A673 (cell line): Measurements from ENCODE around the gene MAZ. TPM values are rescaled to one million over a fixed set of nuclear protein-coding genes. Genes with fewer than 3 reads are reported as not detected.

ENCODE experiments used
- BruUV-seq: library from RNA; stranded (reverse); fragments of 400-500 nt; replicated peaks from 2 replicates; lab custom pipeline; 2021; lab: Mats Ljungman, UMichigan
- CTCF ChIA-PET: fragments of 300-600 bp; sonication (Branson Sonifier 250); formaldehyde crosslinking; loops from one replicate; lab custom pipeline; 2022; ENCODE audit warnings: antibody characterized with exemption; lab: Charles Lee
- POLR2A ChIA-PET: fragments of 300-600 bp; sonication (Branson Sonifier 250); formaldehyde crosslinking; loops from one replicate; lab custom pipeline; 2022; ENCODE audit warnings: antibody characterized with exemption; ENCODE audit not compliant: low non-redundant PET; lab: Charles Lee
- DNase-seq: peaks from one replicate; pipeline ENCODE4 v3.0.0-alpha.2; 2015; ENCODE audit warnings: low spot score
- H3K27ac ChIP-seq: fragments of 200-600 bp; sonication (generic); 2 replicates; pipeline ENCODE4 v1.5.1; 2016; ENCODE audit warnings: mixed run types, low read depth, mild to moderate bottlenecking, mixed read lengths, antibody characterized with exemption, low read length; ENCODE audit not compliant: poor library complexity, severe bottlenecking
- H3K27me3 ChIP-seq: fragments of 200-600 bp; sonication (generic); replicated peaks from 2 replicates; pipeline ENCODE4 v1.6.1; 2017; ENCODE audit warnings: mixed run types, low read depth, mild to moderate bottlenecking, mixed read lengths, antibody characterized with exemption, low read length; ENCODE audit not compliant: insufficient read depth, poor library complexity
- H3K36me3 ChIP-seq: fragments of 200-600 bp; sonication (generic); 2 replicates; pipeline ENCODE4 v1.6.1; 2016; ENCODE audit warnings: mixed run types, mild to moderate bottlenecking, mixed read lengths, antibody characterized with exemption, low read length; ENCODE audit not compliant: insufficient read depth, poor library complexity, severe bottlenecking
- H3K4me1 ChIP-seq: fragments of 200-600 bp; sonication (generic); 2 replicates; pipeline ENCODE4 v1.6.1; 2017; ENCODE audit warnings: mixed run types, mild to moderate bottlenecking, mixed read lengths, antibody characterized with exemption, low read length; ENCODE audit not compliant: insufficient read depth, poor library complexity, severe bottlenecking
- H3K4me3 ChIP-seq: fragments of 200-600 bp; sonication (generic); 2 replicates; pipeline ENCODE4 v1.5.1; 2016; ENCODE audit warnings: low read depth, mixed run types, mild to moderate bottlenecking, mixed read lengths, low read length; ENCODE audit not compliant: poor library complexity, severe bottlenecking
- H3K9me3 ChIP-seq: fragments of 200-600 bp; sonication (generic); 2 replicates; pipeline ENCODE4 v1.6.1; 2016; ENCODE audit warnings: mixed run types, low read depth, mild to moderate bottlenecking, mixed read lengths, antibody characterized with exemption, low read length; ENCODE audit not compliant: poor library complexity, severe bottlenecking
- EZH2 ChIP-seq: fragments of 200-600 bp; sonication (generic); IDR thresholded peaks from 2 replicates; pipeline ENCODE4 v1.6.1; 2017; ENCODE audit warnings: borderline replicate concordance, low read depth, mild to moderate bottlenecking, mixed read lengths, antibody characterized with exemption, low read length; ENCODE audit not compliant: poor library complexity, severe bottlenecking
- intact Hi-C: fragments of 100-400 bp; cut with micrococcal nuclease; formaldehyde crosslinking; loops from one replicate; pipeline ENCODE4 v1.10.0; 2022; ENCODE audit not compliant: unreplicated experiment
- total RNA-seq: library from RNA; stranded (reverse); gene quantifications from 2 replicates; pipeline ENCODE4 v1.2.3, GENCODE V29; 2021
- TF ChIP-seq, protein P1 (sequence below): fragments of 300-800, 200-600 bp; sonication (generic); conservative IDR thresholded peaks from 2 replicates; pipeline ENCODE4 v1.5.1; 2017; ENCODE audit warnings: low read depth, mild to moderate bottlenecking, antibody characterized with exemption, low read length, moderate library complexity, mixed read lengths

MAZ gene
- total RNA-seq, 1 experiment from 2014 or later: 516 TPM

DNA sequence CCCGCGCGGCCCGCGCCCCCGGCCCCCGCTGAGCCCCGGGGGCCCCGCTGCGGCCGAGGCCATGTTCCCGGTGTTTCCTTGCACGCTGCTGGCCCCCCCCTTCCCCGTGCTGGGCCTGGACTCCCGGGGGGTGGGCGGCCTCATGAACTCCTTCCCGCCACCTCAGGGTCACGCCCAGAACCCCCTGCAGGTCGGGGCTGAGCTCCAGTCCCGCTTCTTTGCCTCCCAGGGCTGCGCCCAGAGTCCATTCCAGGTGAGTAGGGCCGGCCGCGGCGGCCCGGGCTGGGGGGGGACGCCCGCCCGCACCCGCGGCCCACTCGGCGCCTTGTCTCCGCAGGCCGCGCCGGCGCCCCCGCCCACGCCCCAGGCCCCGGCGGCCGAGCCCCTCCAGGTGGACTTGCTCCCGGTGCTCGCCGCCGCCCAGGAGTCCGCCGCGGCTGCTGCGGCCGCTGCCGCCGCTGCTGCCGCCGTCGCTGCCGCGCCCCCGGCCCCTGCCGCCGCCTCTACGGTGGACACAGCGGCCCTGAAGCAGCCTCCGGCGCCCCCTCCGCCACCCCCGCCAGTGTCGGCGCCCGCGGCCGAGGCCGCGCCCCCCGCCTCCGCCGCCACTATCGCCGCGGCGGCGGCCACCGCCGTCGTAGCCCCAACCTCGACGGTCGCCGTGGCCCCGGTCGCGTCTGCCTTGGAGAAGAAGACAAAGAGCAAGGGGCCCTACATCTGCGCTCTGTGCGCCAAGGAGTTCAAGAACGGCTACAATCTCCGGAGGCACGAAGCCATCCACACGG lies 504 bp downstream of the MAZ start:
- CTCF ChIA-PET: interaction anchor here (0.6 to 2.8 kb wide), 4 partner anchors 9 to 57 kb away, joined by 3 to 22 read pairs (median 5); partner anchors contain the start of genes KIF22 and PAGR1
- DNase-seq: peak; percentile 86
- no peaks in the 10 kb centered on the region for H3K27me3 ChIP-seq
- H3K4me1 ChIP-seq: peaks cover 37% of the 10 kb centered on the region
- H3K36me3 ChIP-seq: peaks cover 52% of the 10 kb centered on the region
- POLR2A ChIA-PET: interaction anchor here (0.6 kb wide), 1 partner anchor 225 kb away, joined by 17 read pairs; no protein-coding TSS in a partner anchor
- H3K9me3 ChIP-seq: no peaks in the 10 kb centered on the region
- no TSS peak for BruUV-seq
- H3K27ac ChIP-seq: peak overlapping the region; percentile 95
- TF ChIP-seq, protein P1, sequence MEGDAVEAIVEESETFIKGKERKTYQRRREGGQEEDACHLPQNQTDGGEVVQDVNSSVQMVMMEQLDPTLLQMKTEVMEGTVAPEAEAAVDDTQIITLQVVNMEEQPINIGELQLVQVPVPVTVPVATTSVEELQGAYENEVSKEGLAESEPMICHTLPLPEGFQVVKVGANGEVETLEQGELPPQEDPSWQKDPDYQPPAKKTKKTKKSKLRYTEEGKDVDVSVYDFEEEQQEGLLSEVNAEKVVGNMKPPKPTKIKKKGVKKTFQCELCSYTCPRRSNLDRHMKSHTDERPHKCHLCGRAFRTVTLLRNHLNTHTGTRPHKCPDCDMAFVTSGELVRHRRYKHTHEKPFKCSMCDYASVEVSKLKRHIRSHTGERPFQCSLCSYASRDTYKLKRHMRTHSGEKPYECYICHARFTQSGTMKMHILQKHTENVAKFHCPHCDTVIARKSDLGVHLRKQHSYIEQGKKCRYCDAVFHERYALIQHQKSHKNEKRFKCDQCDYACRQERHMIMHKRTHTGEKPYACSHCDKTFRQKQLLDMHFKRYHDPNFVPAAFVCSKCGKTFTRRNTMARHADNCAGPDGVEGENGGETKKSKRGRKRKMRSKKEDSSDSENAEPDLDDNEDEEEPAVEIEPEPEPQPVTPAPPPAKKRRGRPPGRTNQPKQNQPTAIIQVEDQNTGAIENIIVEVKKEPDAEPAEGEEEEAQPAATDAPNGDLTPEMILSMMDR: no peak
- peak overlapping the region; percentile 58 for H3K4me3 ChIP-seq
- intact Hi-C loops: no loop called here

DNA sequence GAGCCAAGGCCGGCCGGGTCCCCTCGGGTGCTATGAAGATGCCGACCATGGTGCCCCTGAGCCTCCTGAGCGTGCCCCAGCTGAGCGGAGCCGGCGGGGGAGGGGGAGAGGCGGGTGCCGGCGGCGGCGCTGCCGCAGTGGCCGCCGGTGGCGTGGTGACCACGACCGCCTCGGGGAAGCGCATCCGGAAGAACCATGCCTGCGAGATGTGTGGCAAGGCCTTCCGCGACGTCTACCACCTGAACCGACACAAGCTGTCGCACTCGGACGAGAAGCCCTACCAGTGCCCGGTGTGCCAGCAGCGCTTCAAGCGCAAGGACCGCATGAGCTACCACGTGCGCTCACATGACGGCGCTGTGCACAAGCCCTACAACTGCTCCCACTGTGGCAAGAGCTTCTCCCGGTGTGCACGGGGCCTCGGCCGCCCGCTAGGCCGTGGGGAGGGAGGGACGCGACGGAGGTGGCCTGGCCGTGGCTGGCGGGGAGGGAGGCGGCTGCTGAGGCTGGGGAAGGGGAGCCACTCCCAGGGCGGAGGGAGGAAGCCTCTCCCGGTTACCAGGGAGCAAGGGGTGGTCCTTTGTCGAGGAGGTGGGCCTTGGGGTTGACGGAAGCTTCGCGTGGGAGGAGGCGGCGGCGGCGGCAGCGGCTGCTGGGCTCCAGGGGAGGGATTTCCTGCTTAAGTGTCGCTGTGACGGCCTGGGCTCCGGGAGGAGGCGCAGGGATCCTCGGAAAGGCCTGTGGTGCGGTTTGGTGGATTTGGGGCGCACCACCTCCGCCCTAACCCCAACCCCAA lies 1.3 kb downstream of the MAZ start:
- Histone ChIP-seq H3K27ac (peak overlapping the region; percentile 95), H3K27me3 (no peaks in the 10 kb centered on the region), H3K36me3 (peaks cover 44% of the 10 kb centered on the region), H3K9me3 (no peaks in the 10 kb centered on the region), H3K4me1 (peaks cover 37% of the 10 kb centered on the region), H3K4me3 (peak overlapping the region; percentile 58)
- ChIA-PET POLR2A (interaction anchor here (0.6 kb wide), 1 partner anchor 225 kb away, joined by 17 read pairs; no protein-coding TSS in a partner anchor), CTCF (interaction anchor here (0.5 to 2.8 kb wide), 5 partner anchors 8 to 212 kb away, joined by 3 to 22 read pairs (median 3); partner anchors contain the start of genes KIF22 and PAGR1)
- no peak for TF ChIP-seq EZH2
- TF ChIP-seq, protein P1: peak; percentile 53
- peak; percentile 98 for DNase-seq
- intact Hi-C loops: loop anchor here (2.0 kb wide), 1 partner anchor 213 kb away; no protein-coding TSS in a partner anchor
- BruUV-seq: TSS peak; percentile 26

DNA sequence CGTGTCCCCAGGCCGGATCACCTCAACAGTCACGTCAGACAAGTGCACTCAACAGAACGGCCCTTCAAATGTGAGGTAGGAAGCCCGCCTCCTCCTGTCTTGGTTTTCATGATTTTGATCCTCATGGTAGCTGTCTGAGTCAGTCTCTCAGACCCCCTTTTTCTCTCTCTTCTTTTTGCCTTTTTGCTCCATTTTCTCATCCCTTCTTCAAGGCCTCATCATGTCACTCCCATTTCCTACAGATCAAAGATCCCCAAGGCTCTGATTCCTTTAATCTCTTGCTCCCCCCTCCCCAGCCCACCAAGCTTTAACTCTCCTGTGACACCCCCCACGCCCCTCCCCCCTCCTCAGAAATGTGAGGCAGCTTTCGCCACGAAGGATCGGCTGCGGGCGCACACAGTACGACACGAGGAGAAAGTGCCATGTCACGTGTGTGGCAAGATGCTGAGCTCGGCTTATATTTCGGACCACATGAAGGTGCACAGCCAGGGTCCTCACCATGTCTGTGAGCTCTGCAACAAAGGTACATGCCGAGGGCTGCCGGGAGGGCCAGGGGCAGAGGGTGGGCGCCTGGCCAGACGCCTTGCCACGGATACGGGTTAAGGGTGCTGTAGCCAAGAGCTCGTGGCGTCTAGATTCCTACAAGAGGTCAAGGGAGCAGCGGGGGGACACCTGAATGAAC lies 2.0 kb downstream of the MAZ start:
- POLR2A ChIA-PET: no interaction called here
- no peak for DNase-seq
- Histone ChIP-seq H3K27ac (peak overlapping the region; percentile 95), H3K27me3 (no peaks in the 10 kb centered on the region), H3K9me3 (no peaks in the 10 kb centered on the region), H3K4me1 (peaks cover 40% of the 10 kb centered on the region), H3K4me3 (peak overlapping the region; percentile 58), H3K36me3 (peaks cover 37% of the 10 kb centered on the region)
- BruUV-seq: no TSS peak
- TF ChIP-seq, protein P1: no peak
- TF ChIP-seq EZH2: no peak
- CTCF ChIA-PET: interaction anchor here (0.9 to 2.8 kb wide), 3 partner anchors 7 to 40 kb away, joined by 3 to 22 read pairs (median 9); partner anchors contain the start of genes KIF22 and PAGR1
- intact Hi-C loops: loop anchor here (2.0 kb wide), 1 partner anchor 212 kb away; no protein-coding TSS in a partner anchor
